Activated CD8-positive, alpha-beta T cell treated with anti-CD3 and anti-CD28 coated beads for 36 hours (primary cell): ENCODE results near the gene SCARB2. TPM values are rescaled to one million over a fixed set of nuclear protein-coding genes. Genes with fewer than 3 reads are reported as not detected.
A peak's percentile ranks its signal among the peaks of the same experiment; 100 is the strongest.

Source experiments
- ATAC-seq: fragments of 200-7000 bp; cut with Tn5 transposase; one replicate; pipeline ENCODE4 v1.10.0; 2021; ENCODE audit warnings: mild to moderate bottlenecking, moderate library complexity
- CTCF ChIA-PET: fragments of 350-600 bp; sonication (Branson Sonifier 250); formaldehyde crosslinking; loops from one replicate; lab custom pipeline; 2021; ENCODE audit warnings: antibody characterized with exemption; lab: Charles Lee
- POLR2A ChIA-PET: fragments of 350-600 bp; sonication (Branson Sonifier 250); formaldehyde crosslinking; loops from one replicate; lab custom pipeline; 2021; ENCODE audit warnings: antibody characterized with exemption; lab: Charles Lee
- DNase-seq: peaks from one replicate; pipeline ENCODE4 v3.0.0-alpha.2; 2020
- H3K27ac Mint-ChIP-seq: one replicate; pipeline ENCODE4 v1.8.0; 2021; ENCODE audit warnings: mild to moderate bottlenecking, mixed read lengths
- H3K27me3 Mint-ChIP-seq: one replicate; pipeline ENCODE4 v1.8.0; 2021; ENCODE audit warnings: mixed read lengths
- H3K36me3 Mint-ChIP-seq: one replicate; pipeline ENCODE4 v1.8.0; 2021; ENCODE audit warnings: low read depth, mixed read lengths
- H3K4me1 Mint-ChIP-seq: one replicate; pipeline ENCODE4 v1.8.0; 2021; ENCODE audit warnings: low read depth, mixed read lengths
- H3K4me3 Mint-ChIP-seq: one replicate; pipeline ENCODE4 v1.8.0; 2021; ENCODE audit warnings: mild to moderate bottlenecking, moderate library complexity, mixed read lengths
- H3K9me3 Mint-ChIP-seq: one replicate; pipeline ENCODE4 v1.8.0; 2021; ENCODE audit warnings: mixed read lengths
- CTCF ChIP-seq: fragments of 200-600 bp; IDR thresholded peaks from one replicate; pipeline ENCODE4 v1.8.0; 2022; ENCODE audit warnings: antibody characterized with exemption, mild to moderate bottlenecking
- intact Hi-C: fragments of 100-400 bp; cut with micrococcal nuclease; formaldehyde crosslinking; loops from one replicate; pipeline ENCODE4 v1.10.0; 2022
- total RNA-seq, 2 experiments: library from RNA; stranded (reverse); gene quantifications; one replicate each; pipeline ENCODE4 v1.2.3, GENCODE V29; 2021

Gene SCARB2
- total RNA-seq, 2 experiments from 2014 or later = 2.6 to 3.1 TPM

GRCh38 chr4:76256032-76256431 is 42.4 kb upstream of the SCARB2 start:
- DNase-seq (no peak), ATAC-seq (no peak)
- peaks cover 4% of the 10 kb centered on the region for H3K4me1 Mint-ChIP-seq
- no peaks in the 10 kb centered on the region for H3K9me3 Mint-ChIP-seq
- CTCF ChIA-PET = interaction anchor here (1.4 kb wide), 1 partner anchor 77 kb away, joined by 5 read pairs; no protein-coding TSS in a partner anchor
- no peak overlapping the region for H3K27ac Mint-ChIP-seq
- TF ChIP-seq CTCF = no peak
- POLR2A ChIA-PET = no interaction called here
- intact Hi-C loops = no loop called here
- no peak overlapping the region for H3K4me3 Mint-ChIP-seq
- H3K36me3 Mint-ChIP-seq = no peaks in the 10 kb centered on the region
- H3K27me3 Mint-ChIP-seq = peaks cover 37% of the 10 kb centered on the region

GRCh38 chr4:76253511-76253910 is 39.9 kb upstream of the SCARB2 start:
- H3K27me3 Mint-ChIP-seq = peaks cover 57% of the 10 kb centered on the region

GRCh38 chr4:76252271-76252653 is 38.6 kb upstream of the SCARB2 start:
- POLR2A ChIA-PET = no interaction called here
- Mint-ChIP-seq H3K27me3 (peaks cover 59% of the 10 kb centered on the region), H3K36me3 (no peaks in the 10 kb centered on the region), H3K9me3 (no peaks in the 10 kb centered on the region), H3K4me3 (peak overlapping the region; percentile 61), H3K4me1 (peaks cover 6% of the 10 kb centered on the region), H3K27ac (no peak overlapping the region)
- CTCF ChIA-PET = interaction anchor here (2.6 to 5.0 kb wide), 3 partner anchors 18 to 126 kb away, joined by 6 to 29 read pairs (median 17); no protein-coding TSS in a partner anchor
- DNase-seq (no peak), ATAC-seq (no peak)
- intact Hi-C loops = no loop called here
- TF ChIP-seq CTCF = no peak

More at GRCh38 chr4:76253511-76253910, 39.9 kb upstream of the SCARB2 start:
- ChIA-PET POLR2A (interaction anchor here (0.9 kb wide), 1 partner anchor 39 kb away, joined by 3 read pairs; no protein-coding TSS in a partner anchor), CTCF (interaction anchor here (1.1 to 5.0 kb wide), 4 partner anchors 13 to 124 kb away, joined by 3 to 29 read pairs (median 12); no protein-coding TSS in a partner anchor)
- intact Hi-C loops = no loop called here
- no peak for TF ChIP-seq CTCF
- peaks cover 6% of the 10 kb centered on the region for H3K4me1 Mint-ChIP-seq
- no peak overlapping the region for H3K27ac Mint-ChIP-seq
- ATAC-seq (no peak), DNase-seq (no peak)
- no peak overlapping the region for H3K4me3 Mint-ChIP-seq
- no peaks in the 10 kb centered on the region for H3K9me3 Mint-ChIP-seq
- no peaks in the 10 kb centered on the region for H3K36me3 Mint-ChIP-seq

- H3K27ac Mint-ChIP-seq = no peak within 1 kb of the TSS
- peak; percentile 49 for TF ChIP-seq CTCF
- H3K36me3 Mint-ChIP-seq = no peaks in the 10 kb centered on the region
- DNase-seq = peak; percentile 57
- intact Hi-C loops = no loop called here
- CTCF ChIA-PET = interaction anchor here (1.5 to 5.0 kb wide), 3 partner anchors 72 to 126 kb away, joined by 11 to 29 read pairs (median 17); no protein-coding TSS in a partner anchor
- POLR2A ChIA-PET = no interaction called here
- peak within 1 kb of the TSS; percentile 73 for H3K4me3 Mint-ChIP-seq
- no peaks in the 10 kb centered on the region for H3K9me3 Mint-ChIP-seq
- peaks cover 6% of the 10 kb centered on the region for H3K4me1 Mint-ChIP-seq
- peaks cover 59% of the 10 kb centered on the region for H3K27me3 Mint-ChIP-seq
- peak; percentile 86 for ATAC-seq
Measured at GRCh38 chr4:76251441-76252270, 38.0 kb upstream of the SCARB2 start, which contains the start of gene FAM47E. TSS of gene FAM47E (plus strand) at chr4:76251721. CDS start at chr4:76251747, 26 bp downstream.

- Mint-ChIP-seq H3K27me3 (peaks cover 55% of the 10 kb centered on the region), H3K27ac (no peak overlapping the region), H3K4me3 (peak overlapping the region; percentile 73), H3K9me3 (no peaks in the 10 kb centered on the region), H3K4me1 (peaks cover 6% of the 10 kb centered on the region), H3K36me3 (no peaks in the 10 kb centered on the region)
- no peak for ATAC-seq
- ChIA-PET POLR2A (no interaction called here), CTCF (interaction anchor here (1.5 to 5.0 kb wide), 2 partner anchors 71 to 127 kb away, joined by 11 to 29 read pairs; no protein-coding TSS in a partner anchor)
- intact Hi-C loops = no loop called here
- DNase-seq = peak; percentile 5
- no peak for TF ChIP-seq CTCF
Measured at GRCh38 chr4:76250962-76251361, 37.3 kb upstream of the SCARB2 start.
